CD4-positive, alpha-beta memory T cell (primary cell): ENCODE results near the gene WIZ. TPM values are rescaled to one million over a fixed set of nuclear protein-coding genes. Genes with fewer than 3 reads are reported as not detected.

Experiments
- CTCF ChIA-PET: fragments of 350-600 bp; sonication (Branson Sonifier 250); formaldehyde crosslinking; loops from one replicate; lab custom pipeline; 2021; ENCODE audit warnings: inconsistent platforms; ENCODE audit not compliant: partially characterized antibody; lab: Charles Lee
- POLR2A ChIA-PET: fragments of 350-600 bp; sonication (Branson Sonifier 250); formaldehyde crosslinking; loops from one replicate; lab custom pipeline; 2021; ENCODE audit not compliant: partially characterized antibody; lab: Charles Lee
- DNase-seq, 5 donors: peaks; one replicate each; pipeline versions ENCODE4 v3.0.0 to v3.0.0-alpha.2; 2020 to 2022; ENCODE audit warnings: mixed read lengths in 1 of 5
- H3K27ac ChIP-seq: one replicate; pipeline ENCODE4 v1.7.0; 2013; ENCODE audit warnings: low read depth, low read length
- H3K27me3 ChIP-seq: 2 replicates; pipeline ENCODE4 v1.7.0; 2013; ENCODE audit warnings: mild to moderate bottlenecking, low read length, moderate library complexity; ENCODE audit not compliant: insufficient read depth
- H3K36me3 ChIP-seq: 2 replicates; pipeline ENCODE4 v1.7.0; 2013; ENCODE audit warnings: mild to moderate bottlenecking, low read length, moderate library complexity; ENCODE audit not compliant: insufficient read depth
- H3K4me1 ChIP-seq: 2 replicates; pipeline ENCODE4 v1.7.0; 2013; ENCODE audit warnings: mild to moderate bottlenecking, low read length, moderate library complexity; ENCODE audit not compliant: insufficient read depth
- H3K4me3 ChIP-seq, 2 donors: one replicate each; pipeline ENCODE4 v1.7.0; 2013; ENCODE audit warnings: low read length in 2 of 2, mild to moderate bottlenecking in 1 of 2
- H3K9me3 ChIP-seq, 2 donors: one replicate each; pipeline ENCODE4 v1.7.0; 2013; ENCODE audit warnings: low read length in 2 of 2, control low read depth in 1 of 2; ENCODE audit not compliant: control insufficient read depth in 1 of 2
- H3K27ac Mint-ChIP-seq, 7 donors: one replicate each; pipeline ENCODE4 v1.8.0; 2020 to 2021; ENCODE audit warnings: mixed read lengths in 7 of 7, mild to moderate bottlenecking in 6 of 7, inconsistent platforms in 3 of 7, moderate library complexity in 3 of 7
- H3K27me3 Mint-ChIP-seq, 2 donors: one replicate each; pipeline ENCODE4 v1.8.0; 2020 to 2021; ENCODE audit warnings: mixed read lengths in 2 of 2
- H3K36me3 Mint-ChIP-seq, 2 donors: one replicate each; pipeline ENCODE4 v1.8.0; 2020 to 2021; ENCODE audit warnings: mixed read lengths in 2 of 2, inconsistent platforms in 1 of 2, mild to moderate bottlenecking in 1 of 2
- H3K4me1 Mint-ChIP-seq, 4 donors: one replicate each; pipeline ENCODE4 v1.8.0; 2020 to 2021; ENCODE audit warnings: mixed read lengths in 4 of 4, mild to moderate bottlenecking in 1 of 4
- H3K4me3 Mint-ChIP-seq, 8 donors: one replicate each; pipeline ENCODE4 v1.8.0; 2020 to 2021; ENCODE audit warnings: mixed read lengths in 8 of 8, mild to moderate bottlenecking in 7 of 8, moderate library complexity in 6 of 8, inconsistent platforms in 3 of 8
- H3K9me3 Mint-ChIP-seq, 8 donors: one replicate each; pipeline ENCODE4 v1.8.0; 2020 to 2021; ENCODE audit warnings: mixed read lengths in 8 of 8, mild to moderate bottlenecking in 5 of 8, inconsistent platforms in 3 of 8, moderate library complexity in 1 of 8
- intact Hi-C: fragments of 100-400 bp; cut with micrococcal nuclease; formaldehyde crosslinking; loops from one replicate; pipeline ENCODE4 v1.15.1; 2023
- polyA plus RNA-seq, 2 donors: library from polyadenylated mRNA; unstranded; fragments of 300-500 nt; fragmentation: Illumina TruSeq; gene quantifications; one replicate each; pipeline ENCODE4 v1.2.3, GENCODE V29; 2021
- total RNA-seq, 2 experiments: library from RNA; stranded (reverse); gene quantifications; one replicate each; pipeline ENCODE4 v1.2.3, GENCODE V29; 2021

Gene WIZ
- total and polyA plus RNA-seq, 4 experiments from 2014 or later = 0.03 to 30.0 (median 15.6) TPM

GRCh38 chr19:15426485-15427349 lies 23.0 kb downstream of the WIZ start:
- peaks cover 0 to 1% (median 0%) of the 10 kb centered on the region in 8 donors for H3K9me3 Mint-ChIP-seq
- peaks cover 32 to 34% of the 10 kb centered on the region in 2 donors for H3K36me3 Mint-ChIP-seq
- peak overlapping the region in 1 of 7 donors; percentile 24 for H3K27ac Mint-ChIP-seq
- H3K27ac ChIP-seq = no peak overlapping the region
- no peaks in the 10 kb centered on the region for H3K27me3 ChIP-seq
- peaks cover 17 to 34% (median 23%) of the 10 kb centered on the region in 4 donors for H3K4me1 Mint-ChIP-seq
- H3K4me1 ChIP-seq = peaks cover 19% of the 10 kb centered on the region
- intact Hi-C loops = no loop called here
- CTCF ChIA-PET = interaction anchor here (1.0 kb wide), 1 partner anchor 129 kb away, joined by 7 read pairs; no protein-coding TSS in a partner anchor
- H3K36me3 ChIP-seq = peaks cover 39% of the 10 kb centered on the region
- POLR2A ChIA-PET = interaction anchor here (1.5 kb wide), 1 partner anchor 10 kb away, joined by 3 read pairs; no protein-coding TSS in a partner anchor
- DNase-seq = no peak
- H3K4me3 ChIP-seq = no peak overlapping the region
- H3K9me3 ChIP-seq = no peaks in the 10 kb centered on the region
- H3K4me3 Mint-ChIP-seq = no peak overlapping the region
- H3K27me3 Mint-ChIP-seq = no peaks in the 10 kb centered on the region

GRCh38 chr19:15425321-15425950 lies 24.3 kb downstream of the WIZ start:
- no peak overlapping the region for H3K4me3 ChIP-seq
- no peak for DNase-seq
- ChIA-PET CTCF (interaction anchor here (0.8 kb wide), 1 partner anchor 29 kb away, joined by 3 read pairs; no protein-coding TSS in a partner anchor), POLR2A (no interaction called here)
- no peak overlapping the region for H3K27ac ChIP-seq
- H3K4me1 Mint-ChIP-seq = peaks cover 7 to 23% (median 13%) of the 10 kb centered on the region in 4 donors
- intact Hi-C loops = no loop called here
- peaks cover 30 to 31% of the 10 kb centered on the region in 2 donors for H3K36me3 Mint-ChIP-seq
- H3K4me1 ChIP-seq = peaks cover 6% of the 10 kb centered on the region
- peaks cover 39% of the 10 kb centered on the region for H3K36me3 ChIP-seq
- H3K27ac Mint-ChIP-seq = no peak overlapping the region
- H3K27me3 ChIP-seq = no peaks in the 10 kb centered on the region
- H3K4me3 Mint-ChIP-seq = no peak overlapping the region
- H3K9me3 ChIP-seq = no peaks in the 10 kb centered on the region
- no peaks in the 10 kb centered on the region for H3K27me3 Mint-ChIP-seq
- H3K9me3 Mint-ChIP-seq = no peaks in the 10 kb centered on the region

GRCh38 chr19:15424692-15425272 lies 25.0 kb downstream of the WIZ start:
- peaks cover 8 to 20% (median 13%) of the 10 kb centered on the region in 4 donors for H3K4me1 Mint-ChIP-seq
- no peak overlapping the region for H3K27ac ChIP-seq
- H3K4me3 ChIP-seq = no peak overlapping the region
- no peak overlapping the region for H3K27ac Mint-ChIP-seq
- H3K4me1 ChIP-seq = peaks cover 2% of the 10 kb centered on the region
- intact Hi-C loops = no loop called here
- no peaks in the 10 kb centered on the region for H3K27me3 Mint-ChIP-seq
- ChIA-PET POLR2A (no interaction called here), CTCF (interaction anchor here (1.8 kb wide), 1 partner anchor 131 kb away, joined by 4 read pairs; no protein-coding TSS in a partner anchor)
- H3K36me3 Mint-ChIP-seq = peaks cover 29% of the 10 kb centered on the region in 2 donors
- H3K36me3 ChIP-seq = peaks cover 39% of the 10 kb centered on the region
- no peaks in the 10 kb centered on the region for H3K9me3 ChIP-seq
- no peaks in the 10 kb centered on the region for H3K27me3 ChIP-seq
- H3K4me3 Mint-ChIP-seq = no peak overlapping the region
- no peaks in the 10 kb centered on the region for H3K9me3 Mint-ChIP-seq
- no peak for DNase-seq

- ChIA-PET POLR2A (interaction anchor here (1.0 kb wide), 1 partner anchor 131 kb away, joined by 3 read pairs; no protein-coding TSS in a partner anchor), CTCF (interaction anchor here (1.8 kb wide), 1 partner anchor 132 kb away, joined by 4 read pairs; no protein-coding TSS in a partner anchor)
- Mint-ChIP-seq H3K4me1 (peaks cover 12 to 25% (median 19%) of the 10 kb centered on the region in 4 donors), H3K4me3 (no peak overlapping the region), H3K27ac (no peak overlapping the region), H3K36me3 (peaks cover 29 to 31% of the 10 kb centered on the region in 2 donors), H3K27me3 (no peaks in the 10 kb centered on the region), H3K9me3 (no peaks in the 10 kb centered on the region)
- Histone ChIP-seq H3K4me3 (no peak overlapping the region), H3K27ac (no peak overlapping the region), H3K36me3 (peaks cover 39% of the 10 kb centered on the region), H3K4me1 (peaks cover 9% of the 10 kb centered on the region), H3K27me3 (no peaks in the 10 kb centered on the region), H3K9me3 (no peaks in the 10 kb centered on the region)
- intact Hi-C loops = no loop called here
- DNase-seq = no peak
Observed at GRCh38 chr19:15424121-15424520, 25.6 kb downstream of the WIZ start.

DNA sequence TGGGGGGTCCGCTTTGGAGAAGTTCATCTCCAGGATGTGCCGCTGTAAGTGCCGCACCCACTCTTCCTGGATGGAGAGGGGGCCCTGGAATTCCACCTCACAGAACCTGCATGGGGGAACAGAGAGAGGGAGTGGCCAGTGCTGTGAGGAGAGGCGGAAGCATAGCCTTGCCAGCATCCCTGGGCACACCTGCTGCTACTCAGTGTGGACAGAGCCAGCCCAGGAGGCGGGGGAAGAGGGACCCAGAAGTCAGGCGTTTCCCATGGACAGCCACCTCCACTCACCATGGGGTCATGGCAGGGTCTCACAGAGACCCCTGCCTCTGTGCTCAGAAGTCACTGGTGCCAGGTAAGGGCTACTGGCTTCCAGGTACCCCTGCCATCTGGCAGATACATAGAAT lies 26.6 kb downstream of the WIZ start:
- Mint-ChIP-seq H3K9me3 (no peaks in the 10 kb centered on the region), H3K27me3 (no peaks in the 10 kb centered on the region), H3K4me3 (no peak overlapping the region), H3K36me3 (peaks cover 29 to 35% of the 10 kb centered on the region in 2 donors), H3K4me1 (peaks cover 13 to 34% (median 20%) of the 10 kb centered on the region in 4 donors), H3K27ac (no peak overlapping the region)
- H3K9me3 ChIP-seq = no peaks in the 10 kb centered on the region
- peaks cover 39% of the 10 kb centered on the region for H3K36me3 ChIP-seq
- peaks cover 10% of the 10 kb centered on the region for H3K4me1 ChIP-seq
- H3K4me3 ChIP-seq = no peak overlapping the region
- intact Hi-C loops = no loop called here
- POLR2A ChIA-PET = interaction anchor here (1.0 kb wide), 1 partner anchor 132 kb away, joined by 3 read pairs; no protein-coding TSS in a partner anchor
- CTCF ChIA-PET = interaction anchor here (1.8 to 5.0 kb wide), 2 partner anchors 43 to 133 kb away, joined by 4 to 82 read pairs; partner anchors contain the start of gene RASAL3
- no peaks in the 10 kb centered on the region for H3K27me3 ChIP-seq
- H3K27ac ChIP-seq = no peak overlapping the region
- DNase-seq = no peak

GRCh38 chr19:15422296-15423075 lies 27.3 kb downstream of the WIZ start:
- no peak overlapping the region for H3K27ac Mint-ChIP-seq
- Histone ChIP-seq H3K36me3 (peaks cover 36% of the 10 kb centered on the region), H3K27ac (no peak overlapping the region), H3K4me3 (no peak overlapping the region), H3K27me3 (no peaks in the 10 kb centered on the region), H3K9me3 (no peaks in the 10 kb centered on the region), H3K4me1 (peaks cover 16% of the 10 kb centered on the region)
- H3K4me1 Mint-ChIP-seq = peaks cover 18 to 39% (median 26%) of the 10 kb centered on the region in 4 donors
- no peak overlapping the region for H3K4me3 Mint-ChIP-seq
- no peaks in the 10 kb centered on the region for H3K9me3 Mint-ChIP-seq
- no peaks in the 10 kb centered on the region for H3K27me3 Mint-ChIP-seq
- intact Hi-C loops = no loop called here
- CTCF ChIA-PET = interaction anchor here (5.0 to 9.0 kb wide), 3 partner anchors 43 to 131 kb away, joined by 54 to 319 read pairs (median 82); partner anchors contain the start of genes AKAP8 and RASAL3
- no peak for DNase-seq
- POLR2A ChIA-PET = interaction anchor here (0.8 to 7.0 kb wide), 4 partner anchors 38 to 133 kb away, joined by 3 to 168 read pairs (median 68); partner anchors contain the start of genes AKAP8 and RASAL3
- H3K36me3 Mint-ChIP-seq = peaks cover 29 to 34% of the 10 kb centered on the region in 2 donors
